Body of pancreas (tissue), 4 donors: Measurements from ENCODE around the gene KCNIP4.

Source experiments
- POLR2A ChIP-seq, 3 donors: fragments of 450-650 bp; IDR thresholded peaks; one replicate each; pipeline ENCODE4 v1.6.1; 2016; ENCODE audit warnings: antibody characterized with exemption in 3 of 3, mild to moderate bottlenecking in 2 of 3
- TF ChIP-seq, protein P1 (sequence below), 7 experiments: fragments of 450-650 bp in 4 of 7; fragments of 200-600 bp in 3 of 7; sonication (generic) in 3 of 7; IDR thresholded peaks; one replicate each; pipeline ENCODE4 v1.5.1; 2016 to 2019; ENCODE audit warnings: antibody characterized with exemption in 7 of 7

DNA sequence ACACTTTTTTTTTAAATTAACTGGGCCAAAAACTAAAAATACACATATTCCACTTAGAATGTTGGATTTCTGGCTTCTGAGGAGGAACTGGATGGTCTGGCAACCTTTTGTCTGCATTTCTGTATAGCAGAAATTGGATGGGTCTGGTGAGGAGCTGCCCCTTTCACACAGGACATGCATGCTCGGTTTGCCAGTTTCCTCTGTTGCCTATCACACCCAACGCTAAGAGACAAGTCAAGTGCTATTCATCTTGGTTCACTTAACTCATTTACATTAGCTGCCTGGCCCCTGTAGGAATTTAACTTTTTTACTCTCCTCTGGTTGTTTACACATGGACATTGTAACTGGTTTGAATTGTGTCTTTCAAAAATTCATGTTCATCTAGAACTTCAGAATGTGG, 1052.6 kb downstream of the KCNIP4 start:
- TF ChIP-seq, protein P1, sequence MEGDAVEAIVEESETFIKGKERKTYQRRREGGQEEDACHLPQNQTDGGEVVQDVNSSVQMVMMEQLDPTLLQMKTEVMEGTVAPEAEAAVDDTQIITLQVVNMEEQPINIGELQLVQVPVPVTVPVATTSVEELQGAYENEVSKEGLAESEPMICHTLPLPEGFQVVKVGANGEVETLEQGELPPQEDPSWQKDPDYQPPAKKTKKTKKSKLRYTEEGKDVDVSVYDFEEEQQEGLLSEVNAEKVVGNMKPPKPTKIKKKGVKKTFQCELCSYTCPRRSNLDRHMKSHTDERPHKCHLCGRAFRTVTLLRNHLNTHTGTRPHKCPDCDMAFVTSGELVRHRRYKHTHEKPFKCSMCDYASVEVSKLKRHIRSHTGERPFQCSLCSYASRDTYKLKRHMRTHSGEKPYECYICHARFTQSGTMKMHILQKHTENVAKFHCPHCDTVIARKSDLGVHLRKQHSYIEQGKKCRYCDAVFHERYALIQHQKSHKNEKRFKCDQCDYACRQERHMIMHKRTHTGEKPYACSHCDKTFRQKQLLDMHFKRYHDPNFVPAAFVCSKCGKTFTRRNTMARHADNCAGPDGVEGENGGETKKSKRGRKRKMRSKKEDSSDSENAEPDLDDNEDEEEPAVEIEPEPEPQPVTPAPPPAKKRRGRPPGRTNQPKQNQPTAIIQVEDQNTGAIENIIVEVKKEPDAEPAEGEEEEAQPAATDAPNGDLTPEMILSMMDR (IDR thresholded peaks at IDR 0.05): no peak
- no peak for TF ChIP-seq POLR2A (IDR thresholded peaks at IDR 0.05)
